Activated CD8-positive, alpha-beta T cell treated with anti-CD3 and anti-CD28 coated beads for 36 hours (primary cell): Measurements from ENCODE around the gene NKAIN1. TPM values are rescaled to one million over a fixed set of nuclear protein-coding genes. Genes with fewer than 3 reads are reported as not detected.

Source experiments
- ATAC-seq: fragments of 200-7000 bp; cut with Tn5 transposase; one replicate; pipeline ENCODE4 v1.10.0; 2021; ENCODE audit warnings: mild to moderate bottlenecking, moderate library complexity
- CTCF ChIA-PET: fragments of 350-600 bp; sonication (Branson Sonifier 250); formaldehyde crosslinking; loops from one replicate; lab custom pipeline; 2021; ENCODE audit warnings: antibody characterized with exemption; lab: Charles Lee
- POLR2A ChIA-PET: fragments of 350-600 bp; sonication (Branson Sonifier 250); formaldehyde crosslinking; loops from one replicate; lab custom pipeline; 2021; ENCODE audit warnings: antibody characterized with exemption; lab: Charles Lee
- DNase-seq: peaks from one replicate; pipeline ENCODE4 v3.0.0-alpha.2; 2020
- H3K27ac Mint-ChIP-seq: one replicate; pipeline ENCODE4 v1.8.0; 2021; ENCODE audit warnings: mild to moderate bottlenecking, mixed read lengths
- H3K27me3 Mint-ChIP-seq: one replicate; pipeline ENCODE4 v1.8.0; 2021; ENCODE audit warnings: mixed read lengths
- H3K36me3 Mint-ChIP-seq: one replicate; pipeline ENCODE4 v1.8.0; 2021; ENCODE audit warnings: low read depth, mixed read lengths
- H3K4me1 Mint-ChIP-seq: one replicate; pipeline ENCODE4 v1.8.0; 2021; ENCODE audit warnings: low read depth, mixed read lengths
- H3K4me3 Mint-ChIP-seq: one replicate; pipeline ENCODE4 v1.8.0; 2021; ENCODE audit warnings: mild to moderate bottlenecking, moderate library complexity, mixed read lengths
- H3K9me3 Mint-ChIP-seq: one replicate; pipeline ENCODE4 v1.8.0; 2021; ENCODE audit warnings: mixed read lengths
- intact Hi-C: fragments of 100-400 bp; cut with micrococcal nuclease; formaldehyde crosslinking; loops from one replicate; pipeline ENCODE4 v1.10.0; 2022
- total RNA-seq, 2 experiments: library from RNA; stranded (reverse); gene quantifications; one replicate each; pipeline ENCODE4 v1.2.3, GENCODE V29; 2021
- TF ChIP-seq, protein P1 (sequence below): fragments of 200-600 bp; IDR thresholded peaks from one replicate; pipeline ENCODE4 v1.8.0; 2022; ENCODE audit warnings: antibody characterized with exemption, mild to moderate bottlenecking

NKAIN1 gene
- total RNA-seq, 2 experiments from 2014 or later = not detected

DNA sequence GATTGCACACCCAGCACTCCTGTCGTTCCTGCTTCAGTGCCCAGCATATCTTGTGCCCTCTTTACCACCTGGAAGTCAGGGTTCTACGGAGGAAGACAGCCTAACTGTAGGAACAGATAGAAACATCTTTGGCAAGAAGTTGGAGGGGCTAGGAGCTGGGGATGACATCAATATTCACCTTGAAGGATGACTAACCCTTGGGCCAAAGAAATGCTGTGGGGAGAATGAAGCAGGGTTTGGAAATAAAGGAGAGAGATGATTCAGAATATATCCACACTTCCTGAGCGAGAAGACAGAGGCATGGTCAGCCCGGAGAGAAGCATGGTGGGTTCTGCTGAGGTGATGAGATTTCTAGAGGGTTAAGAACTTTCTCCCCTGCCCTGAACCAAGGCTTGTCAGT is 4.6 kb upstream of the NKAIN1 start:
- ChIA-PET CTCF (no interaction called here), POLR2A (no interaction called here)
- intact Hi-C loops = no loop called here
- Mint-ChIP-seq H3K4me3 (no peak overlapping the region), H3K4me1 (no peaks in the 10 kb centered on the region), H3K36me3 (no peaks in the 10 kb centered on the region), H3K9me3 (no peaks in the 10 kb centered on the region), H3K27me3 (peaks cover 12% of the 10 kb centered on the region), H3K27ac (no peak overlapping the region)
- ATAC-seq (no peak), DNase-seq (no peak)
- TF ChIP-seq, protein P1, sequence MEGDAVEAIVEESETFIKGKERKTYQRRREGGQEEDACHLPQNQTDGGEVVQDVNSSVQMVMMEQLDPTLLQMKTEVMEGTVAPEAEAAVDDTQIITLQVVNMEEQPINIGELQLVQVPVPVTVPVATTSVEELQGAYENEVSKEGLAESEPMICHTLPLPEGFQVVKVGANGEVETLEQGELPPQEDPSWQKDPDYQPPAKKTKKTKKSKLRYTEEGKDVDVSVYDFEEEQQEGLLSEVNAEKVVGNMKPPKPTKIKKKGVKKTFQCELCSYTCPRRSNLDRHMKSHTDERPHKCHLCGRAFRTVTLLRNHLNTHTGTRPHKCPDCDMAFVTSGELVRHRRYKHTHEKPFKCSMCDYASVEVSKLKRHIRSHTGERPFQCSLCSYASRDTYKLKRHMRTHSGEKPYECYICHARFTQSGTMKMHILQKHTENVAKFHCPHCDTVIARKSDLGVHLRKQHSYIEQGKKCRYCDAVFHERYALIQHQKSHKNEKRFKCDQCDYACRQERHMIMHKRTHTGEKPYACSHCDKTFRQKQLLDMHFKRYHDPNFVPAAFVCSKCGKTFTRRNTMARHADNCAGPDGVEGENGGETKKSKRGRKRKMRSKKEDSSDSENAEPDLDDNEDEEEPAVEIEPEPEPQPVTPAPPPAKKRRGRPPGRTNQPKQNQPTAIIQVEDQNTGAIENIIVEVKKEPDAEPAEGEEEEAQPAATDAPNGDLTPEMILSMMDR = no peak

GRCh38 chr1:31243501-31244286 is 4.0 kb upstream of the NKAIN1 start:
- H3K27me3 Mint-ChIP-seq = peaks cover 18% of the 10 kb centered on the region
- ChIA-PET CTCF (no interaction called here), POLR2A (no interaction called here)
- H3K9me3 Mint-ChIP-seq = no peaks in the 10 kb centered on the region
- ATAC-seq (no peak), DNase-seq (no peak)
- TF ChIP-seq, protein P1 = no peak
- H3K4me1 Mint-ChIP-seq = peaks cover 6% of the 10 kb centered on the region
- intact Hi-C loops = no loop called here
- H3K27ac Mint-ChIP-seq = no peak overlapping the region
- H3K4me3 Mint-ChIP-seq = no peak overlapping the region
- no peaks in the 10 kb centered on the region for H3K36me3 Mint-ChIP-seq

DNA sequence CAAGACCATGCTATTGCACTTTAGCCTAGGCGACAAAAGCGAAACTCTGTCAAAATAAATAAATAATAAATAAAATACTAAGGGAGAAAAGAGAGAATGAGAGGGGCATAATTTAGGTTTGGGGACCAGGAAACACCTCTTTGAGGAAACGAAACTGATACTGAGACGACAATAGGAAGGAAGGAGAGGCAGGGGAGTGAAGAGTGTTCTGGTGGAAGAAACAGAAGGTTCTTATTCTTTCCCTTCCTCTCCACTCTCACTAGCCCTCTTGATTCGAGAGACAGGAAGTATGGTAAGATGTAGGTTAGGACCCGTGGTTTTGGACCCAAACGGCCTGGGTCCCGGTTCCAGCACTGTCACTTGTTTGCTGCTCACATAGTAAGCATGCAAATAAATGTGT is 1.6 kb upstream of the NKAIN1 start:
- H3K27me3 Mint-ChIP-seq = peaks cover 32% of the 10 kb centered on the region
- ATAC-seq (no peak), DNase-seq (no peak)
- H3K36me3 Mint-ChIP-seq = no peaks in the 10 kb centered on the region
- H3K27ac Mint-ChIP-seq = no peak overlapping the region
- H3K4me3 Mint-ChIP-seq = no peak overlapping the region
- no peaks in the 10 kb centered on the region for H3K9me3 Mint-ChIP-seq
- H3K4me1 Mint-ChIP-seq = peaks cover 10% of the 10 kb centered on the region
- CTCF ChIA-PET = no interaction called here
- TF ChIP-seq, protein P1 = no peak
- POLR2A ChIA-PET = no interaction called here
- intact Hi-C loops = no loop called here

DNA sequence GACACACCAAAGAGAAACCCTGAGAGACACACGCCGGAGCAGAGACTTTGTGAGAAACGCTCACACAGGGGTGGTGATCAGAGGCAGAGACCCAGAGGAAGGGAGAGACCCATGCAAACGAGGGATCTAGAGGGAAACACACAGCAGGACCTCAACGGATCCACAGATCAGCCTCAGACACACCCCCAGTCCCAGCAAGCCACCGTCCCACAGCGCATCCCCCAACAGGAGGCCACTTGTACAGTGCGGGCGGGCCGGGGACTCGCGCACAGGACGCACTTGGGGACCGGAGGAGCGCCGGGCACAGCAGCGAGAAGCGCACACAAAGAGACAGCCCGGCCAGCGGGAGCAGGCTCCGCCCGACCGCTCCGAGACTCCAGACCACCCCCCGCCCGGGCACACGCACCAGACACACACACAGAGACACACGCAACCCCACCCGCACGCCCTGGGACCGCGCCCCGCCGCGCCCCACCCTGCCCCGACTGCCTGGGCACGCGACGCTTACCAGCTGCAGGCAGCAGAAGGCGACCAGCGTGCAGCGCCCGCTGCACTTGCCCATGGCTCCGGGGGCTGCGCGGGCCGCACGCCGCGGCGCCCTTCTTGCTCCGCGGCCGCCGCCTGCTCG is 587 bp downstream of the NKAIN1 start:
- ATAC-seq = peak; percentile 27
- Mint-ChIP-seq H3K9me3 (no peaks in the 10 kb centered on the region), H3K27ac (no peak overlapping the region), H3K36me3 (no peaks in the 10 kb centered on the region), H3K27me3 (peaks cover 48% of the 10 kb centered on the region), H3K4me3 (peak overlapping the region; percentile 41), H3K4me1 (peaks cover 10% of the 10 kb centered on the region)
- peak; percentile 12 for DNase-seq
- ChIA-PET CTCF (no interaction called here), POLR2A (interaction anchor here (0.7 kb wide), 1 partner anchor 11 kb away, joined by 3 read pairs; no protein-coding TSS in a partner anchor)
- intact Hi-C loops = no loop called here
- TF ChIP-seq, protein P1 = no peak

- ATAC-seq = no peak
- H3K27ac Mint-ChIP-seq = no peak overlapping the region
- DNase-seq = no peak
- peaks cover 10% of the 10 kb centered on the region for H3K4me1 Mint-ChIP-seq
- POLR2A ChIA-PET = interaction anchor here (0.7 to 1.0 kb wide), 2 partner anchors 11 to 183 kb away, joined by 3 read pairs; no protein-coding TSS in a partner anchor
- H3K9me3 Mint-ChIP-seq = no peaks in the 10 kb centered on the region
- H3K4me3 Mint-ChIP-seq = no peak overlapping the region
- H3K27me3 Mint-ChIP-seq = peaks cover 50% of the 10 kb centered on the region
- no peaks in the 10 kb centered on the region for H3K36me3 Mint-ChIP-seq
- TF ChIP-seq, protein P1 = no peak
- CTCF ChIA-PET = no interaction called here
- intact Hi-C loops = no loop called here
These were observed 1.1 kb downstream of the NKAIN1 start for GRCh38 chr1:31238612-31238985.
